ENCODE measurements around the gene IGLL5.

Gene IGLL5

DNA sequence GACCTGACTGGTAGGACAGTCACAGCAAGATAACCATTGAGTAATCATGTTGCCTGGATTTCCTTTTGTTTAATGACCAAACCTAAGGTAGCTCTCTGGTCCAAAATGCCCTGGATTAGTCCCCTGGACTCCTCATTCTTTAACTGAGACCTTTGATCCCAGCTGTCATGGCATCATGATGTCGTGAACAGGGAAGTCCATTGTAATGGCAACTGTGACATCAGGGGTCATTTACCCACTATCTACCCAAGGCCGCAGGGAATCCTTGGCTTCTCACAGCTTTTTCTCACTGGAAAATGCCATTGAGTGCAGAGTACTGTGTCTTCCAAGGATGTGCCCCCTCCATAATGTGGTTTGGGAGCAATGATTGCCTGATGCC lies 29.1 kb upstream of the IGLL5 start:
- no peak for DNase-seq (ENCODE audit: low read depth in 2 of 2, low spot score in 1 of 2)

DNA sequence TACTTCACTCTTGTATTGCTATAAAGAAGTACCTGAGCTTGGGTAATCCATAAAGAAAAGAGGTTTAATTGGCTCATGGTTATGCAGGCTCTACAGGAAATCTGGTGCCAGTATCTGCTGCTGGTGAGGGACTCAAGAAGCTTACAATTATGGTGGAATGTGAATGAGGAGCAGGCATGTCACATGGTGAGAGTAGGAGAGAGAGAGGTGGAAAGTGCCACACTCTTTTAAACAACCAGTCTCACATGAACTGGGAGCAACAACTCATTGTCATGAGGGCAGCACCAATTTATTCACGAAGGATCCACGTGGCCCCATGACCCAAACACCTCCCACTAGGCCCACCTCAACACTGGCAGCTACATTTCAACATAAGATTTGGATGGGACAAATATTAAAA lies 24.6 kb upstream of the IGLL5 start:
- DNase-seq (ENCODE audit: low read depth in 2 of 2, low spot score in 1 of 2), result no peak

DNA sequence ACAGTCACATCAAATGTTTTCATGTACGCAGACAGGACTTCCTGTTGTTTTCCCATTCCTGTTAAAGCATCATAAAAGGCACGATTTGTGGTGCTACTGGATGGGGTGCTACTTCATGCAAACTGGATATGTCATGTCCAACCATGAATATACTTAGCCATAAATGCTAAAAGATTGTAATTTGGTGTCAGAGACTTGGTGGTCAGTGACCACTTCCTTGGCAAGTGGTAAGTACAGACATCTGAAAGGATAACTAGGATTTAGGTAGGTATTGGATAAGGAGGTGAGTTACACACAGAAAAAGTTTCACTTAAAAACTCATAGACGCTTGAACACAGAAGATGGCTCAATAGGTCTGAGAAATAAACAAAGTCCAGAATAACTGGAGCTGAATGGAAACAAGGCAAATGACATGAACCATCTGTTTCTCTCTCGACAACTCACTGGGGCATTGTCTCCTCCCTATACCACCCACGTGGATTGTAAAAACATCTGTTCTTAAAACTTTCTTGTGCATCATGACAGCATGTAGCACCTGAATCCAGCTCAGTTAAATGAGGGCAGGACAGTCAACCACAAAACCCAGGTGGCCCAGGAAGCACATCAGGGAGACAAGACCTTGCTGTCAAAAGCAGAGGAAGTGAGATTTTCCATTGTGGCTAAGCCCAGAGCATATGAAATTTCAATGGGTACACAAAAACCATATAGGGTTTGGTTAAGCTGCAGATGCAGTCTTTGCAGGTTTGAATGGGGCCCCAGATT lies 22.1 kb upstream of the IGLL5 start:
- DNase-seq (ENCODE audit: low read depth in 2 of 2, low spot score in 1 of 2), result no peak

DNA sequence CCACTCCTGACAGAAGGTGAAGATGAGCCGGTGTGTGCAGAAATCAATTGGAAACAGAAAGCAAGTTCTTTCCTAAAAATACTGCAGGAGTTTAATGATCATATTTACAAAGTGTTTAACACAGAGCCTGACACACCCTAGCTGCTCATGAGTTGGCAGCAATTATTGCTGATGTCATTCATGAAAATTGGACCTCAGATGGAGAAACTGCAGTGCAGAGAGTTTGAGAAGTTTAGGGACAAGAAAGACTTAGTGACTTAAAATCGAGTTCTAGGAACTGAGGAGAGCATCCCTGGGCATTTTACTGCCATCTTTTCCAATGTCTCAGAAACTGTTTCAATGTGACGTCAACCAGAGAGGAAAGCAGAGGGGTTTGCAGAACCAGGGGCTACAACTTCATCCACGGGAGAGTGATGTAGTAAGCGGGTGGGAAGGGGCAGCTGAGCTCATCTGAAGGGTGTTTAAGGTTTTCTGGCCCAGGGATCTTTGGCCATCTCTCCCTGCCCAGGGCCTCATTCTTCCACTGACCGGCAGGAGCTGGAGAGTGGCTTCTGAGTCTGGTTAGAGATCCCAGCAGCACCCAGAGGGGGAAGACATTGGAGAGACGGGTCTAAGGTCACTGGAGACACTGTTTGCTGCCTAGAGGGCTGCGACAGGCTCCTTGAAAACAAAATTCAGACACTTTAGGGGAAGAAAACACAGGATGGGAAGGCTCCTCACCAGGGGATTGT lies 21.1 kb upstream of the IGLL5 start:
- DNase-seq (ENCODE audit: low read depth in 2 of 2, low spot score in 1 of 2), result no peak

DNA sequence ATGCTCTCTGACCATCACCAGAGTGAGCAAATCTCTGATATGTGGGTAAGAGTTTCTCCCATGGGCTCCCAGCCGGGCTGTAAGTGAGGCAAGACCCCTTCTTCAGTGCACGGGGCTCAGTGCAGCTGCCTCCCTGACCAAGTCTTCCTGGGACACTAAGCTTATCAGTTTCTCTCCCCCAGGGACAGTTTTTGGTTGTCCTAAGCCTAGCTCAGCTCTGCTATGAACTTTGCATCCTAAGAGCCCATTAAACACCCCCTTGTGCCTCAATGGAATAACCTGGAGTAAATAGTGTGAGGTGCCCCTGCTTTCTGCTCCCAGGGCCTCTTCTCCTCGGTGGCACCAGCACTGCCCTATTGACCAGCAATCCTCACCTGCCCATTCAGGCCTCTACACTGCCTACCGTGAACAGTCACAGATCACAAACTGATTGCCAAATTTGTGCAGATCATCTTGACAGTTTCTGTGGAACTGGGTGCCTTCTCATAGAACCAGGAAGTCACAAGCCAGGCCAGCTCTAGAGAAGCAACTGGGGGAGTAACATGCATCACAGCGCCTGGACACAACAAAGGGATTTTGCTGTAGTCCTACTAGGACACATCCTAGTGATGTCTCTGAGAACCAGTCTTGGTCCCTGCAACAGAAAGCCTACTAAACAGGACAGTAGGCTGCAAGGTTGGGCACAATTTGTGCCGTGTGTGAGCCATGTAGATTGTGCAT lies 19.5 kb upstream of the IGLL5 start:
- DNase-seq (ENCODE audit: low read depth in 2 of 2, low spot score in 1 of 2), result no peak

DNA sequence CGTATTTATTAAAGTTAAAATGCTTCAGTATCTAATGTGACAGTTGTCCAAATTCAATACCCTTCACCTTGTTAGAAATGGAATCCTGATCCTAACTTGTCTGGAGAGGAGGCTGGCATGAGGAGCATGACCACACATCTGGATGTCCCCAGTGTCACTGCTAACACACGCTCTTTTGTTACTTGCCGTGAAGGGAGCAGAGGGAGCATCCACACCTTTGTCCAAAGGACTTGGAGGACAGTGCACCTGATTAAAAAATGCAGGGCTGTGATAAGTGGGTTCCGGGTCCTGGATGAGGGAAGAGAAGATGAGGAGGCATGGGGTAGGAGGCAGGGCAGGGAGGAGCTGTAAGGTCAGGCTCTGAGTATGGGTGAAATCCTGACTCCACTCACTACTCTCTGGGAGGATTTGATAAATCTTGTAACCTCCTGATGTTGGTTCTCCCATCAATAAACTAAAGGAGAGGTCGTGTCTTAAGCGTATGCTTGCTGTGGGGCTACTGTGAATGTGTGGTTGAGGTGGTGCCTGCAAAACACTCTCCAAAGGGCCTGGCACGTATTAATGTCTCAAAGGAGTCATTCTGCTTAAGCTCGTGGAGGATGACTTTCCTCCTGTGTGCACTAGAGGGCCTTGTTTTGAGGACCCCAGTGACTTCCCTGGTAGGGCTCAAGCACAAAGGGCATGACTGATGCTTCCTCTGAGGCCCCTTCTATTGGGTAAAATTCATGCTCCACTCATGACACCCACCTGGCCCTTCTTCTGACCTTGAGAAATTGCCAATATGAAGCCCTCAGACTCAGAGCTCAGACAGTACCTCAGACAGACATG lies 16.8 kb upstream of the IGLL5 start:
- no peak for DNase-seq (ENCODE audit: low read depth in 2 of 2, low spot score in 1 of 2)

DNA sequence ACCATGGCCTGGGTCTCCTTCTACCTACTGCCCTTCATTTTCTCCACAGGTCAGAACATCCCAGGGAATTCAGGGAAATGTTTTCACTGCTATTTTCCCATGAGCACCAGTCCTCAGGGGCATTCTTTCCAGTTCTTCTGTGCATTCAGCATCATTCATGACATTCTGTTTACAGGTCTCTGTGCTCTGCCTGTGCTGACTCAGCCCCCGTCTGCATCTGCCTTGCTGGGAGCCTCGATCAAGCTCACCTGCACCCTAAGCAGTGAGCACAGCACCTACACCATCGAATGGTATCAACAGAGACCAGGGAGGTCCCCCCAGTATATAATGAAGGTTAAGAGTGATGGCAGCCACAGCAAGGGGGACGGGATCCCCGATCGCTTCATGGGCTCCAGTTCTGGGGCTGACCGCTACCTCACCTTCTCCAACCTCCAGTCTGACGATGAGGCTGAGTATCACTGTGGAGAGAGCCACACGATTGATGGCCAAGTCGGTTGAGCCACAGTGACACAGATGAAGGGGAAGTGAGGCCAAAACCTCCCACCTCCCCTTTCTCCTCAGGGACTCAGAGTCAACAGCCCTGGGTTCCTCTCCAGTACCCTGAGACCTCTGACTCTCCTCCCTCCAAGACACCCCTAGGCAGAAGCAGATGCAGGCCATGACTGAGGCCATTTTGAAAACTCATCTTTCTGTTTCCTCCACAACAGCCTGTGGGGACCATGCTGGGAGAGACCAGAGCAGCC lies 15.9 kb upstream of the IGLL5 start:
- DNase-seq (ENCODE audit: low read depth in 2 of 2, low spot score in 1 of 2), result no peak

DNA sequence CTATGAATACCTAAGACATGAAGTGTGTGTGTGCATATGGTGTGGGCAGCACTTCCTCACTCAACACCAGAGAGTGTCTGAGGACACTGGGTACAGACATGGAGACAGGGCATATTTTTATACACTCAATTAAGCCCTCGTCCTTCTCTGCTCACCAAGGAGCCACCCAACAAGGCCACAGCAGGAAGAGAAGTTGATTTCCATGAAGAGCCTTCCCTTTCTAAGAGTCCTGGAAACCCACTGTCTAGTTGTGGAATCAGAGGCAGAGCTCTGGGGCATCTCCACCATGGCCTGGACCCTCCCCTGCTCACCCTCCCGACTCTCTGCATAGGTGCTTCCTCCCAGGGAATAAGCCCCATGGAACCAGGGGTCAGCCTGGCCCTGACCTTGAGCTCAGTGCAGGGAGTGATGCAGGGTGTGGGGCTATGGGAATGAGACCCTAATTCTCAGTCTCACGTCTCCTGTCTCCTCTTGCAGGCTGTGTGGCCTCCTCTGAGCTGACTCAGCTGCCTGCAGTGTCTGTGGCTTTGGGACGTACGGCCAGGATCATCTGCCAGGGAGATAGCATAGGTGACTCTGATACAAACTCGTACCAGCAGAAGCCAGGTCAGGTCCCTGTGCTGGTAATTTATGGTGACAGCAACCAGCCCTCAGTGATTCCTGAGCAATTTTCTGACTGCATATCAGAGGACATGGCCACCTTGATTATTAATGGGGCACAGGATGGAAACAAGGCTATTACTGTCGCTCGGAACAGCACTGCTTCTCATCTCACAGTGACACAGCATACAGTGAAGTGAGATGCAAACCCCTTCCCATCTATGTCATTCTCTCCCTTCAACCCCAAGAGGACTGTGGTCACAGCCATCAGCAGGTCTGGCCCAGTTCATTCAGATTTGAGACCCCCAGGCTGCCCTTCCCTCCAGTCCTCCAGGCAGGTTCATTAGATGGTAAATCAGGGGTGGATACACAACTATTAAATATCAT lies 14.6 kb upstream of the IGLL5 start:
- no peak for DNase-seq (ENCODE audit: low read depth in 2 of 2, low spot score in 1 of 2)

DNA sequence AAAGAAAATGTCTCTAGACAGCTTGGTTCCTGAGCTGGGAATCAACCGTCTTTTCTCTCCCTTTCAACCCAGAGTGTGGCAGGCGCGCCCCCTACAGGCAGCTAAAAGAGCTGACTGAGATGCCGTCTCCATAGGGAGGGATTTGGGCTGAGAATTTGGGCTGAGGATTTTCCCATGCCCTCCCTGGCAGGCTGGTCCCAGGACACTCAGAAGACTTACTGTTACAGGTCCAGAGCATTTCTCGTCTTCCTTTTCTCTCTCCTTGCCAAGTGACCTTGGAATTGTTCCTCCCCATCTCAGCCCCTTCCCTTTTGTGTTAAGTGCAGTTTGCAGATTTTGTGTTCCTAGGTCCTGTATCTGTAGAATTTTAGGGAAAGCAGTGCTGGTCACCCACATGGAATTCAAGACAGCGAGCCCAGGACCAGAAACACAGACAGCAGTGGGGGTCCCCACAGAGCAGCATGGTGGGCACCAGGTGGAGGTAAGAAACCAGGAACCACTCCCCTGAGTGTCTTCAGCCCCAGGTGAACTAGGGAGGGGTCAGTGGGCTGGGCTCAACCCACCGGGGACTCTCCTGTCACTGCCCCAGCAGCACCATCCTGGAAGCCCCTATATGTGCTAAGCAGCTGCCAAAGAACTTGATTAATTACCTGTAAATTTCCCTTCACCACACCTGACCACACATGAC lies 9.9 kb upstream of the IGLL5 start:
- DNase-seq (ENCODE audit: low read depth in 2 of 2, low spot score in 1 of 2), result peak in 1 of 2 donors; percentile 54

DNA sequence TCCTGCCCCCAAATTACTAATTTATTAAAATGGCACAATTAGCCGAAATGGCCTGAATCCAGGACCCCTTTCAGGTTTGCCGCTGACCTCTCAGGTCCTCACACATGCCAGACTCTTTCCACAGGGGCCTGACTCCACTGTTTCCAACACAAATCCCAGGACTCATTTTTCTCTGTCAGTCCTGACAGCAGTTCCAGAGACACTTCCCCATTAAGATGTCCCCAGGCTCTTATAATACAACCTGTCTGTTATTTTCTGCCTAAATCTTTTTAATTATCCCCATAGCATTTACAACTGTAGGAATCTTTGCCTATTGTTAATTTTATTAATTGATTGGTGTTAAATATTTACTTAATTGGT lies 9.4 kb upstream of the IGLL5 start:
- no peak for DNase-seq (ENCODE audit: low read depth in 2 of 2, low spot score in 1 of 2)

DNA sequence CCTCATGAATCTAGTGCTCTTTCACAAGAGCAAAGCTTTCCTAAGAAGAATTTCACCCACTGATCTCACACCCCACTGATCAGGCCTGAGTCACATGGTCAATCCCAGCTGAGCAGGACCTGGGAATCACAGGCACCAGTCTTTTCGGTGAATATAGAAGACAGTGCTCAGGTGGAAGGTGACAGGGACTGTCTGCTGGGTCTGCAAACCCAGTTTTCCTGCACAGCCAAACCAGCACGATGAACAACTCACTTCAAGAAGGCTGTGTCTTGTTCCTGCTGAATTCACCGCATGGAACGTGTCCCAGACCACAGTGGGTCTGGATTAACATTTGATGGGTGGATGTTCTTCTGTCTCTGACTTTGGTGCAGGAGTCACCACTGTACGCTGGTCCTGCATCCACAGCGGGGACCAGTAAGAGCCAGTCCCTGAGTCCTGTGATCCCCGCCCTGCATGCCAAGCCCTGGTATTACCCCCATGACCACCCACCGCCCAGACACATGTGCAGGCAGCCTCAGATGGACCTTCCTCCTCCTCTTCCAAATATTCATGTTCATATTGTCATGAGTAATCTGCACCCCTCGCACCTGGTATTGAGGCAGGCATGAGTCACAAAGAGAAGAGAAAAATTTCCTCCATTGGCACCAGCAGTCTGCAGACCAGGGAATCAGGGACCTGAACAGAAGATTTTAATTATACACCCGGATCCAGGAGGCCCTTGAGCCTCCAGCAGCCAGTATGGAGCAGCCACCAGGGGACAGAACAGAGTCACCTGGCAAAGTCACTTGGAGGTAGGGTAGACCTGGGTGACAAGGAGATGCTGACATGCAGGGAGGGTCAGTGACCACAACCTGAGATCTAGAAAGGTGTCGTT lies 8.6 kb upstream of the IGLL5 start:
- no peak for DNase-seq (ENCODE audit: low read depth in 2 of 2, low spot score in 1 of 2)

DNA sequence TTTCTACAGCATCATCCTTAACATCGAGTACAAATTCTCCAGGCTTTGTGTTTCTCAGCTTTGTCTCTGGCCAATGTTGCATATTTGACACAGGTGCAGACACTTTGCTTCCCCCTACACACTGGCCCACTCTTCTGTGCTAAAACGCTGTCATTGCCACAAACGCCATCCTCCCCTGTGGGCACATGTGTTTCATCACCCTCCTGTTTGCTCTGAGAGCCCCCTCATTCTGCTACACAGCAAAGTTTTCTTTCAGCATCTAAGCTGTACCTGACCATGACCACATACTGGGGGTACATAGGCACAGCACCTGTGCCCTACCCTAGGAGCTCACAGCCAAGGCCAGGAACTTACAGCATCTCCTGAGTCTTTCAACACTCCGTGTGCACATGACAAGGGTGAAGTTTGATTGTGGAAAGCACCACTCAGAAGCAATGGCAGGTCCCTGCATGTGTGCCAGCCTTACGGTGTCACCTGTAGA lies 7.9 kb upstream of the IGLL5 start:
- no peak for DNase-seq (ENCODE audit: low read depth in 2 of 2, low spot score in 1 of 2)

DNA sequence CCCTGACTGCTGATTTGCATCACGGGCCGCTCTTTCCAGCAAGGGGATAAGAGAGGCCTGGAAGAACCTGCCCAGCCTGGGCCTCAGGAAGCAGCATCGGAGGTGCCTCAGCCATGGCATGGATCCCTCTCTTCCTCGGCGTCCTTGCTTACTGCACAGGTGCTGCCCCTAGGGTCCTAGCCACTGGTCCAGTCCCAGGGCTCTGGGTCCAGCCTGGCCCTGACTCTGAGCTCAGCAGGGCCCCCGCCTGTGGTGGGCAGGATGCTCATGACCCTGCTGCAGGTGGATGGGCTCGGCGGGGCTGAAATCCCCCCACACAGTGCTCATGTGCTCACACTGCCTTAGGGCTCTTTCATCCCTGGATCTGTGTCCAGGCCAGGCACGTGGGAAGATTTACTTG lies 7.0 kb upstream of the IGLL5 start:
- DNase-seq (ENCODE audit: low read depth in 2 of 2, low spot score in 1 of 2), result no peak

DNA sequence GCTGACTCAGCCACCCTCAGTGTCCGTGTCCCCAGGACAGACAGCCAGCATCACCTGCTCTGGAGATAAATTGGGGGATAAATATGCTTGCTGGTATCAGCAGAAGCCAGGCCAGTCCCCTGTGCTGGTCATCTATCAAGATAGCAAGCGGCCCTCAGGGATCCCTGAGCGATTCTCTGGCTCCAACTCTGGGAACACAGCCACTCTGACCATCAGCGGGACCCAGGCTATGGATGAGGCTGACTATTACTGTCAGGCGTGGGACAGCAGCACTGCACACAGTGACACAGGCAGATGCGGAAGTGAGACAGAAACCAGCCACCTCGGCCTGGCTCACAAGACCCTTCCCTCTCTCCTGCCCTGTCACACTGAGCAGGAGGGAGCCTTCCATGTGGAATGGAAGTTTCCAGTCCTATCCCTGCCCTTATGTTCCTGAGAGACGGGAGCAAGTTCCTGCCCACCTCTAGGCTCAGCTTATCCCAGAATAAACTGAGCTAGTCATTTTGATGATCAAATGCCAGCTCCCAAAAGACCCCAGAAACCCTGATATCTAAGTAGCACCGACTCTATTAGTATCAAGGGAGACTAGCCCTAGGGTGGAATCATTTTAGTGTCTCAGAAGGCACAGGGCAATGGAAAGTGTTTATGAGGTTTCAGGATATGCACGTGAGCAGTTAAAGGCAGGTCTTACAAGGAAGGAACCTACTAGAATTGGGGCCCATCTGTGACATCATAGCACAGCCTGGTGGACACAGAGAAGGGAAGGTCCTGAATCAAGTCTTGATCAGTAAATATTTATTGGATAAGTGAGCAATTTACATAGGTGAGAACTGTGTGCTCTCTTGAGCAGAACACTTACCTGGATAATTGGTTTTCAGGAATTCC lies 6.3 kb upstream of the IGLL5 start:
- no peak for DNase-seq (ENCODE audit: low read depth in 2 of 2, low spot score in 1 of 2)

DNA sequence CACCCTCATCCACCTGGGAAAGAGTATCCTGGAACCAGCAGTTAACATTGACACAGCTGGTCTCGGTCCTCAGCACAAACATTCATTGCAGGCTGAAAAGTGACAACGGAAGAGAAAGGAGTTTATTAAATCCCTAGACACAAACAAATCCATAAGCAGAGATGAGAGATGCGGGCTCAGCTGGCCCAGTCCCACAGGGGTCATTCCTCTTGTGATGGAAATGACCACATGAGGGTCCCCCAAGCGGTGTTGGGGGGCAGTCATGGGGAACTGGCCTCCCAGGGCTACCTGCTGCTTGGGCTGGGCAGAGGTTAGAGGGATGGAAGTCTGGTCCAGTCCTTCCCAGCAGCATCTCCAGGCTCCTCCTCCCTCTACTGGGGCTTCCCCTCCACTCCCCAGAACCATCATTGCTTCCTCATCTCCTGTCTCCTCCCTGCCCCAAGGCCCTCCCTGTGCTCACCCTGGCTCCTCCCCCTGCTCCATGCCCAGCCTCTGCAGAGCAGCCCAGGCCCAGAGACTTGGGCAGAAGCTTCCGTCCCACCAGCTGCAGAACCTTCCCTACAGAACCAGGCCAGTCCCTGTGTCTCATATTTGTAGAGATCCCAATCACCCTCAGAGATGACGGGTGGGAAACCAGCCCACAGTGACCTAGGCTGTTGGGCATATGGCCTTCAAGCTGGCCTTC lies 5.4 kb upstream of the IGLL5 start:
- no peak for DNase-seq (ENCODE audit: low read depth in 2 of 2, low spot score in 1 of 2)

DNA sequence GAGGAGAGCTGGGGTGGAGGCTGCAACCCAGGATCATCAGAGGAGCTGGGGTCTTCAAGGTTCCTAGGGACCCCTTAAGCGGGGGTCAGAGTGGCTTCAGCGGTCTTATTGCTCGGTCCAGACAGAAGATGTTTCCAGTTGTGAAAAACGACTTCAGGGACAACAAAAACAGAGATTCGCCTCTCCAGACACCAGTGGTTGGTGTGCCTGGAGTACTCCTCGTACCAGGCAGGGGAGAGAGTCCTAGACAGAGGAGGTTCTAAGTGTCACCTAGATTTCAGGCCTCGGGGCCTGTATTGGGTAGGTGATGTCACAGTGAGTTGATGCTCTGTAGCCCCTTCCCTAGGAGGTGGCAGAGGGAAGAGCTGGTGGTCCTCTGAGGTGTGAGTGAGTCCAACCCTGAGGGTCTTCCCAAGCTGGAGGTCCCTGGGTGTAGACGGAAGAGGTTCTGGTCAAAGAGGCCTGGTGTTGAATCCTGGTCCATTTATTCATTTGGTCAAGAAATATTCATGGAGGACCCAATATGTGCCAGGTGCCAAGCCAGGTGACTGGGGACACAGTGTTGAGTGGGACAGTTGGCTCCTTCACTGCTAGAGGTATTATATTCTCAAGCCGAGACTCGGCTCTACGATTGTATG lies 4.4 kb upstream of the IGLL5 start:
- no peak for DNase-seq (ENCODE audit: low read depth in 2 of 2, low spot score in 1 of 2)

Measured in stimulated activated CD8-positive, alpha-beta memory T cell treated with anti-CD3 and anti-CD28 coated beads, Interleukin-4, amount 100 ng/mL, for 4 hours (primary cell).